ENCODE measurements around the gene HECTD1.
"Not testable (repeated sequence)": the region's sequence is repeated elsewhere in the genome, so short reads cannot be mapped to it uniquely, and the experiment has no call there.

HECTD1 gene

DNA sequence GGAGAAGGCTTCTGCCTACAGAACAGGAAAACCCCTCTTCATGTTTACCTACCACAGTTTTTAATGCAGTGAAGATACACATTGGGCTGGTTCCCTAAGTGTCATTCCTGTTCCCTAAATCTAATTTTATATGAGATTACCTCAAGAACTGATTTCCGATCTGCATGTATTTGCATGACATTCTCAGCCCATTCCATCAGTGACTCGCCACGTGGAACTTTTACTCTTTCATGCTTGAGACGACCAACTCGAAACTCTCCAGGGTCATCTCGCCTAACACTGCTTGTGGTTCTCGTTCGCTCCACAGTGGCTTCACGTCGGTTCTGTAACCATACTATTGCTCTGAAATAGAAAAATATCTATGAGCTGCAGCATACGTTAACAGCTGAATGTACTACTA, 98.3 kb downstream of the HECTD1 start:
- DNase-seq, result no peak
- Histone ChIP-seq H3K4me1 (ENCODE audit: control insufficient read depth, insufficient read depth, low read length, poor library complexity, severe bottlenecking) (no peaks in the 10 kb centered on the region), H3K9me3 (ENCODE audit: control insufficient read depth, low read length) (no peaks in the 10 kb centered on the region), H3K27ac (ENCODE audit: insufficient read depth, low read length, poor library complexity, severe bottlenecking) (no peak overlapping the region), H3K4me3 (ENCODE audit: insufficient read depth, low read depth, low read length, poor library complexity, severe bottlenecking) (no peak overlapping the region), H3K36me3 (ENCODE audit: control insufficient read depth, insufficient read depth, low read length) (peaks cover 71% of the 10 kb centered on the region), H3K27me3 (replicated peaks; ENCODE audit: control insufficient read depth, insufficient read depth, low read length, poor library complexity, severe bottlenecking) (no peaks in the 10 kb centered on the region)

GRCh38 chr14:31106768-31107167, 100.8 kb downstream of the HECTD1 start:
- Histone ChIP-seq H3K9me3 (ENCODE audit: control insufficient read depth, low read length) (no peaks in the 10 kb centered on the region), H3K4me1 (ENCODE audit: control insufficient read depth, insufficient read depth, low read length, poor library complexity, severe bottlenecking) (no peaks in the 10 kb centered on the region), H3K36me3 (ENCODE audit: control insufficient read depth, insufficient read depth, low read length) (peaks cover 70% of the 10 kb centered on the region), H3K27ac (ENCODE audit: insufficient read depth, low read length, poor library complexity, severe bottlenecking) (no peak overlapping the region), H3K4me3 (ENCODE audit: insufficient read depth, low read depth, low read length, poor library complexity, severe bottlenecking) (no peak overlapping the region), H3K27me3 (replicated peaks; ENCODE audit: control insufficient read depth, insufficient read depth, low read length, poor library complexity, severe bottlenecking) (no peaks in the 10 kb centered on the region)
- no peak for DNase-seq

- DNase-seq, result no peak
- no peaks in the 10 kb centered on the region for H3K9me3 ChIP-seq (ENCODE audit: control insufficient read depth, low read length)
- H3K4me3 ChIP-seq (ENCODE audit: insufficient read depth, low read depth, low read length, poor library complexity, severe bottlenecking), result no peak overlapping the region
- no peak overlapping the region for H3K27ac ChIP-seq (ENCODE audit: insufficient read depth, low read length, poor library complexity, severe bottlenecking)
- H3K36me3 ChIP-seq (ENCODE audit: control insufficient read depth, insufficient read depth, low read length), result peaks cover 32% of the 10 kb centered on the region
- H3K4me1 ChIP-seq (ENCODE audit: control insufficient read depth, insufficient read depth, low read length, poor library complexity, severe bottlenecking), result no peaks in the 10 kb centered on the region
- no peaks in the 10 kb centered on the region for H3K27me3 ChIP-seq (replicated peaks; ENCODE audit: control insufficient read depth, insufficient read depth, low read length, poor library complexity, severe bottlenecking)
Measured at GRCh38 chr14:31097081-31097480, 110.5 kb downstream of the HECTD1 start.

DNA sequence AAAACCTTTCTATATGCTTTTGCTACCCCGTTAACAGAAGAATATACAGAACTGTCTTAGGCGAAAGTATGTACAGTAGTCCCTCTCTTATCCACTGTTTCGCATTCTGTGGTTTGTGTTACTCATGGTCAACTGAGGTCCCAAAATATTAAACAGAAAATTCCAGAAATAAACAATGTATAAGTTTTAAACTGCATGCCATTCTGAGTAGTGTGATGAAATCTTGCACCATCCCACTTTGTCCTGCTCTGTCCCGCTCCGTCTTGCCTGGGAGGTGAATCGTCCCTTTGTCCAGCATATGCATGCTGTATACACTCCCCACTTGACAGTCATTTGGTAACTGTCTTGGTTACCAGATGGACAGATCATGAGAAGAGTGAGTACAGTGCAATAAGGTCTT, 111.3 kb downstream of the HECTD1 start:
- Histone ChIP-seq H3K36me3 (ENCODE audit: control insufficient read depth, insufficient read depth, low read length) (peaks cover 24% of the 10 kb centered on the region), H3K4me3 (ENCODE audit: insufficient read depth, low read depth, low read length, poor library complexity, severe bottlenecking) (no peak overlapping the region), H3K27ac (ENCODE audit: insufficient read depth, low read length, poor library complexity, severe bottlenecking) (no peak overlapping the region), H3K9me3 (ENCODE audit: control insufficient read depth, low read length) (no peaks in the 10 kb centered on the region), H3K4me1 (ENCODE audit: control insufficient read depth, insufficient read depth, low read length, poor library complexity, severe bottlenecking) (no peaks in the 10 kb centered on the region), H3K27me3 (replicated peaks; ENCODE audit: control insufficient read depth, insufficient read depth, low read length, poor library complexity, severe bottlenecking) (no peaks in the 10 kb centered on the region)
- DNase-seq, result no peak

GRCh38 chr14:31095817-31096216, 111.8 kb downstream of the HECTD1 start:
- H3K4me1 ChIP-seq (ENCODE audit: control insufficient read depth, insufficient read depth, low read length, poor library complexity, severe bottlenecking); H3K27me3 ChIP-seq (replicated peaks; ENCODE audit: control insufficient read depth, insufficient read depth, low read length, poor library complexity, severe bottlenecking); H3K27ac ChIP-seq (ENCODE audit: insufficient read depth, low read length, poor library complexity, severe bottlenecking); H3K9me3 ChIP-seq (ENCODE audit: control insufficient read depth, low read length); DNase-seq; H3K4me3 ChIP-seq (ENCODE audit: insufficient read depth, low read depth, low read length, poor library complexity, severe bottlenecking): not testable (repeated sequence)
- peaks cover 19% of the 10 kb centered on the region for H3K36me3 ChIP-seq (ENCODE audit: control insufficient read depth, insufficient read depth, low read length)

GRCh38 chr14:31093884-31094839, 113.4 kb downstream of the HECTD1 start:
- not testable (repeated sequence) for DNase-seq; H3K4me1 ChIP-seq (ENCODE audit: control insufficient read depth, insufficient read depth, low read length, poor library complexity, severe bottlenecking); H3K4me3 ChIP-seq (ENCODE audit: insufficient read depth, low read depth, low read length, poor library complexity, severe bottlenecking); H3K27ac ChIP-seq (ENCODE audit: insufficient read depth, low read length, poor library complexity, severe bottlenecking); H3K36me3 ChIP-seq (ENCODE audit: control insufficient read depth, insufficient read depth, low read length); H3K9me3 ChIP-seq (ENCODE audit: control insufficient read depth, low read length); H3K27me3 ChIP-seq (replicated peaks; ENCODE audit: control insufficient read depth, insufficient read depth, low read length, poor library complexity, severe bottlenecking)

DNA sequence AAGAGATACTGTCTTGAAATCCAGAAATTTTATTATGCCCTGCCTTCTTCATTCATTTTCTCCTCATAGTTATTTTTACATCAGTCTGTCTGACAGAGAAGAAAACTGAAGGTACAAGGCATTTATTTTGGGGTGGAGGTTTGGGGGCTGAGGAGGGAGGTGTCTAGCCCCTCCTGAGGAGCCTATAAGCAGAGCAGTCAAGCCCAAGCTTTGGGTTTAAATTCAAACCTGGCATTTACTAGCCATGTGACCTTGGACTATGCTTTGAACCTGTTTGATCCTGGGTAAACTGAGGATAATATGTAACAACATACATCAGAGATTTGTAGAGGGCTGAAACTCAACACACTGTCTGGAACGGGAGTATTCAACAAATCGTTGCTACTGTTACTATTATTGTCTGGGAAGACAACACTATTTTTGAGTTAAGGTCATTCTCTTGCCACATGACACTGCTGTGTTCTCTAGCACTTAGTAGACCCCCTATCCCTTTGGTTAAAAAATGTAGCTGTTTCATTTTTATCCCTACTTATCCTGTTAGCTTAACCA, 115.4 kb downstream of the HECTD1 start:
- Histone ChIP-seq H3K27ac (ENCODE audit: insufficient read depth, low read length, poor library complexity, severe bottlenecking) (no peak overlapping the region), H3K27me3 (replicated peaks; ENCODE audit: control insufficient read depth, insufficient read depth, low read length, poor library complexity, severe bottlenecking) (no peaks in the 10 kb centered on the region)

DNA sequence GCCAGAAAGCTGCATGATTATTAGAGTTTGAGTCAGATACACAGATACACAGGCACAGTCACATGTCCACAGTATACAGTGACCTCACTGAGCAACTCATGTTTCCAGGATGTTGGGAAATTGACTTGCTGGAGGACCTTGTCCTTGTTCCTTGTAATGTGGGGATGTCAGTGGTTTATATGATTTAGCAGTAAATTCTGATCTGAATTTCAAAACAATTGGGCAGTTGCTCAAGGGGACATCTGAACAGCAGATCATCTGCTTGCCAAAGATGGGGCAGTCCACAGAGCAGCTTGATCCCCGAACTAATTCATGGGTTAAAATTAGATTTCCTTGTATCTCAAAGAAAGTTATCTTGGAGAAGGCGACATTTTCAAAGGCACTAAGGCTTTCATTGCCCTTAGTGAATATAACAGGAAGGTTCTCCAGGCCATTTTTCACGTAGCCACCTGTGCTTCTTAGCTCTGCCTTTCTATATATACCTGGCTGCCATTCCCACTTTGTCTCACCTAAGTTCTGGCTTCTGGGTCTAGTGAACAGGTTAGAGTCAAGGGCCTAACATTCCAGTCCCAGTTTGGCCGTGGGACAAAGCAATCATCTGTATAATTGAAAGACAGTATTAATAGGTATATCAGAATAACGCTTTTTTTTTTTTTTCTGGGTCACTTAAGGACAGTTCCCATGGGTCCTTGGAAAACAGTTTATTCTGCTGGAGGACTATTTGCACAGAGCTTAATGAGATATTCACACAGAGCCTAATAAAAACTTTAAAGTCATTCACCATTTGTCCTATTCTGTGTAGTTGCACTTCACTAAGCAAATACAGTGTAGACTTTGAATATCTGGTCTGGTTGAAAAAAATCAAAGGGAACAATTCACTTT, 116.5 kb downstream of the HECTD1 start:
- DNase-seq, result no peak
- no peaks in the 10 kb centered on the region for H3K36me3 ChIP-seq (ENCODE audit: control insufficient read depth, insufficient read depth, low read length)
- no peaks in the 10 kb centered on the region for H3K4me1 ChIP-seq (ENCODE audit: control insufficient read depth, insufficient read depth, low read length, poor library complexity, severe bottlenecking)
- H3K27me3 ChIP-seq (replicated peaks; ENCODE audit: control insufficient read depth, insufficient read depth, low read length, poor library complexity, severe bottlenecking), result no peaks in the 10 kb centered on the region
- no peak overlapping the region for H3K27ac ChIP-seq (ENCODE audit: insufficient read depth, low read length, poor library complexity, severe bottlenecking)
- H3K9me3 ChIP-seq (ENCODE audit: control insufficient read depth, low read length), result no peaks in the 10 kb centered on the region
- no peak overlapping the region for H3K4me3 ChIP-seq (ENCODE audit: insufficient read depth, low read depth, low read length, poor library complexity, severe bottlenecking)

More for the DNA sequence above, 115.4 kb downstream of the HECTD1 start:
- no peak for DNase-seq
- H3K9me3 ChIP-seq (ENCODE audit: control insufficient read depth, low read length), result no peaks in the 10 kb centered on the region
- H3K4me3 ChIP-seq (ENCODE audit: insufficient read depth, low read depth, low read length, poor library complexity, severe bottlenecking), result no peak overlapping the region
- H3K36me3 ChIP-seq (ENCODE audit: control insufficient read depth, insufficient read depth, low read length), result no peaks in the 10 kb centered on the region
- H3K4me1 ChIP-seq (ENCODE audit: control insufficient read depth, insufficient read depth, low read length, poor library complexity, severe bottlenecking), result no peaks in the 10 kb centered on the region

DNA sequence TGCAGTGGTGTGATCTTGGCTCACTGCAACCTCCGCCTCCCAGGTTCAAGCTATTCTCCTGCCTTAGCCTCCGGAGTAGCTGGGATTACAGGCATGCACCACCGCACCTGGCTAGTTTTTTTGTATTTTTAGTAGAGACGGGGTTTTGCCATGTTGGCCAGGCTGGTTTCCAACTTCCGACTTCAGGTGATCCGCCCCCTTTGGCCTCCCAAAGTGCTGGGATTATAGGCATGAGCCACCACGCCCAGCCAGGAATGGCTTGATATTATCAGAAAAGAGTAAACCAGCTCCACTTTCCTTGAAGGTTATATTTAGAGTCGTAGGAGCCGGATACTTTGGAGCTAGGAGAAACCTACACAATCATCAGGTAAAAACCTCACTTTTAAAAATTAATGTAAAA, 121.1 kb downstream of the HECTD1 start:
- DNase-seq; H3K27ac ChIP-seq (ENCODE audit: insufficient read depth, low read length, poor library complexity, severe bottlenecking): not testable (repeated sequence)

More for the DNA sequence above, 121.1 kb downstream of the HECTD1 start:
- H3K36me3 ChIP-seq (ENCODE audit: control insufficient read depth, insufficient read depth, low read length); H3K9me3 ChIP-seq (ENCODE audit: control insufficient read depth, low read length); H3K27me3 ChIP-seq (replicated peaks; ENCODE audit: control insufficient read depth, insufficient read depth, low read length, poor library complexity, severe bottlenecking); H3K4me3 ChIP-seq (ENCODE audit: insufficient read depth, low read depth, low read length, poor library complexity, severe bottlenecking); H3K4me1 ChIP-seq (ENCODE audit: control insufficient read depth, insufficient read depth, low read length, poor library complexity, severe bottlenecking): not testable (repeated sequence)
